UCSD-AML1 (cell line): Measurements from ENCODE around the gene MXRA7.
"Not testable (repeated sequence)": the region's sequence is repeated elsewhere in the genome, so short reads cannot be mapped to it uniquely, and the experiment has no call there.

Experiments
- DNase-seq: peaks from one replicate; lab custom pipeline; 2025; ENCODE audit not compliant: unreplicated experiment; lab: John Stamatoyannopoulos, UW

The MXRA7 gene, protein sequence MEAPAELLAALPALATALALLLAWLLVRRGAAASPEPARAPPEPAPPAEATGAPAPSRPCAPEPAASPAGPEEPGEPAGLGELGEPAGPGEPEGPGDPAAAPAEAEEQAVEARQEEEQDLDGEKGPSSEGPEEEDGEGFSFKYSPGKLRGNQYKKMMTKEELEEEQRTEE

DNA sequence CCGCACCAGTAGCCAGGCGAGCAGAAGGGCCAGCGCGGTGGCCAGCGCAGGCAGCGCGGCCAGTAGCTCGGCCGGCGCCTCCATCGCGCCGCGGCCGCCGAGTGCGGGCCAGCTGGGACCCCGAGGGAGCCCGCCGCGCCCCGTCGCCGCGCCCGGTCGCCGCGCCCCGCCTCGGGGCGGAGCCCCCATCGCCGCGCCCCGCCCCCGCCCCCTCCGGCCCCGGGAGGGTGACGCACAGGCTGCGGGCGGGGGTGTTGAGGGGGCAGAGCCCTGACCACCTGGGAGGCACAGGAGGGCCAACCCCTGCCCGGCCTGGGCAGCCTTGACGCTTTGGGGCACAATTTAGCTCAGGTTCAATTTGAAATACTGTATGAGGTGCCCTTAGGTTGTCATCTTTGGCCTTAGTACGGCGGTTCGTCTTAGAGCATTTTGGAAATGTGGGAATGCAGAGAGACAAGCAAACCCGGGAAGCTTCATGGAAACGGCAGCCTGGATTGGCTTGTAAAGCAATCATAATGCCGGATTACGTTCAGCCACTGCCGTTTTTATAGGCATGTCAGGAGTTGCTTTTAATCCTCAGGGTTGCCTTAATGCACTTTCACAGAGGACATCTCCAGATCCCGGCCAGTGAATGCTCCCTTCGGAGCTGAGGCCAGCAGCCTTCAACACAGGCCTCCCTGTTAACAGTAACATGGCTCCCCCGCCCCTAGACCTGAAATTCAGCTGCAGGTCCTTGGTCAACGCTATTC, at the start of gene MXRA7:
TSS of gene MXRA7 (minus strand) at position 103 of the 749 bp plus-strand sequence. CDS start at position 84, 19 bp downstream.
- peak; percentile 69 for DNase-seq

DNA sequence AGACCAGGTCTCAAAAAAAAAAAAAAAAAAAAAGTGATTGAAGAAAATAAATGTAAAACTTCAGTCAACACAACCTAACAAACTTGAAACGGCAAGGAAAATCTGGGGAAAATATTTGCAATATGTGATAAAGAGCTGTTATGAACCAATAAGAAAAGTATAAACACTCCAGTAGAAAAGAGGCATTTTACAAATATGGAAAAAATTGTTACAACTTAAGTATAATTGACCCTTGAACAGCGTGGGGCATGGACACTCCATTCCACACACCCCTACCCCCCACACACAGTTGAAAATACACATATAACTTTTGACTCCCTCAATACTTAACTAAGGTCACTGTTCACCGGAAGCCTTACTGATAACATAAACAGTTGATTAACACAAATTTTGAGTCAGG, 47.8 kb upstream of the MXRA7 start:
- DNase-seq, result no peak

DNA sequence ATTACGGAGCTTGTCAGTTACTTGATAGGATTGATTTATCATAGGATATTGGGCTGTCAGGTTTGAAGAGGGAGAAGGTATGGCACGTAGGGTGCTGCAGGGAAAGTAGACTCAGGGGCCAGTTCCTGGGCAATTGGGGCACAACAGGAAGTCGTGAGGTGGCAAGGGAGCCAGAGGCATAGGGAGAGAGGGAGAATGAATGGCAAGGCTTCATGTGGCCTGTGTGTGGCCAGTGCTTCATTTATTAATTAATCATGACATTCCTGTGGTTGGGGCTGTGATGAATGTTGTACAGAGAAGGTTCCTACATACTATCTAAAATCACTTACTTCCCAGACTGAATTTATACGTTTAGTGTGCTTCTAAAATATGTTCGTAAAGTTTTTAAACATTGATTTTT, 46.5 kb upstream of the MXRA7 start:
- no peak for DNase-seq

DNA sequence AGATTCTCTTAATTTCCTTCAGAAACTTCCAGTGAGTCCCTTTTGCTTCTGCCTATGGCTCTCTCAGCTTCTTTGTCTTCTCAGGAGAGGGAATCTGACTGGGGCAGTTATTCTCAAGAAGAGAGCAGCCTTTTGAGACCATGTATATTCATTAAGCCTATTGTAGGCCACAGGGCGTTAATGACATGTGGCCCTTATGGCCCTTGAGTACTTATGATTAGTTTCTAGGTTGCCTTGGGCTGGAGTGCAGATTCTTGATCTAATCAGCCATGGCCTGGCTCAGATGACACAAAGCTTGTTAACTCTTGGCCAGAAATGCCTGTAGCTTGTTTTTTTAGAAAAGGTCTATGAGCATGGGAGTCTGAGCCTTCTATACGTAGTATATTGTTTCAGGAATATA, 44.5 kb upstream of the MXRA7 start:
- no peak for DNase-seq

DNA sequence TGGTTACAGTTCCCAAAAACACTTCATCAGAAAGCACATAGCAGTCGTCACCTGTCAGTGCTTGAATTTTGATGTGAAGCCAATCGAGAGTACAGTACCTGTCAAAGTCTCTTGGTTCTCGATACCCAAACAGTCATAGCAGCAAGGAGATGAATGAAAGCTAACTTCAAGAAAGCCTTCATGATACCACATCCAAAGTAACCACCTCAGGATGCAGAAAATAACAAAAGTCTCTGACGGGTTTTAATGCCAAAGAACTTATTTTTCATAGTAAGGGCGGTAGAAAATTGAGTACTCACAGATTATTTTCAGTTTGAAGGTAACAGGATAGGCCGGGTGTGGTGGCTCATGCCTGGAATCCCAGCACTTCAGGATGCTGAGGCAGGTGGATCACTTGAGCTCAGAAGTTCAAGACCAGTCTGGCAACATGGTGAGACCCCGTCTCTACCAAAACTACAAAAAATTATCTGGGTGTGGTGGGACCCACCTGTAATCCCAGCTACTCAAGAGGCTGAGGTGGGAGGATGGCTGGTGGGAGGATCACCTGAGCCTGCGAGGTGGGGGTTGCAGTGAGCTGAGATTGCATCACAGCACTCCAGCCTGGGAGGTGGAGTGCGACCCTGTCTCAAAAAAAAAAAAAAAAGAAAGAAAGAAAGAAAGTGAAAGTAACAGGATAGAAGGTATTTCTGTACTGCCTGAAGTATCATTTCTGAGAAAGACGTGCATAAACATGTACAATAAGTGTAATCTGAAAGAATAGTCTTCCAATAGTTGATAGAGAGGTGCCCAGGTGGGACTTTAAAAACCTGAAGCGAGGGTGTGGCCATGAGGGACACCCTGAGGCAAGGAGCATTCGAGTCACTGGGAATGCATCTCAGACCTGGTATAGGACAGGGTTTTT, 42.5 kb upstream of the MXRA7 start:
- DNase-seq, result no peak

DNA sequence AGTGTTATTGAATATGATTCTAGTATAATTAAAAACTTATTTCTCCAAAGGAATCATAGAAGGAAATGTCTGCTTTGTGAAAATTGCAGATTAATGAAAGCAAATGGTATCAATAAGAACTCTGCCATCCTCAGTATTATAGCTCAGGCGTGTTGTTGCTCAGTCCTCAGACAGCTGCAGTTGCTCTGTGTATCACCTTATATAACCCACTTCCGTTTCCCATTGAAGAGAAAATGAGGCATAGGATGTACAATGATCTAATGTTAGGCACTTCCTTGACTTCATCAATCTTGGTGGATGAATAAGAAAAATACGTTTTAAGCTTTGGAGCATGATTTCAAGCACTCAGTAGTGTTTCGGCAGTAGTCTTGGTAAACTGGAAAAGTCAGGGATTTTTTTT, 41.2 kb upstream of the MXRA7 start:
- no peak for DNase-seq

DNA sequence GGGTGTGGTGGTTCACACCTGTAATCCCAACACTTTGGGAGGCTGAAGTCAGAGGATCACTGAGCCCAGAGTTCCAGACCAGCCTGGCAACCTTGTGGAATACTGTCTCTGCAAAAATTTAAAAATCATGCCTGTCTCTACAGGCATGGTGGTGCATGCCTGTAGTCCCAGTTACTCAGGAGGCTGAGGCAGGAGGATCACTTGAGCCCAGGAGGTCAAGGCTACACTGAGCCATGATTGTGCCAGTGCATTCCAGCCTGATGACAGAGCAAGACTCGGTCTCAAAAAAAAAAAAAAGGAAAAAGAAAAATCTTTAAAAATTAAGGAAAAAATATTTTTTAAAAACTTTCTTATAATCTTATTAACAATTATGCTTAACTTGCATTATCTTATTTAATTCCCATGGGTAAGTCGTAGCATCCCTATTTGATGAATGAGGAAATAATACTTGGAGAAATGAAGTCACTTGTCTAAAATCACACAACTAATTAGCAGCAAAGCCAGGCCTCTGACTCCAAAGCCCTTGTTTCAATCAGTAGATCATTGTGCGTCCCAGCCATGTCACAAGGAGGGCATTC, 40.7 kb upstream of the MXRA7 start:
- no peak for DNase-seq

DNA sequence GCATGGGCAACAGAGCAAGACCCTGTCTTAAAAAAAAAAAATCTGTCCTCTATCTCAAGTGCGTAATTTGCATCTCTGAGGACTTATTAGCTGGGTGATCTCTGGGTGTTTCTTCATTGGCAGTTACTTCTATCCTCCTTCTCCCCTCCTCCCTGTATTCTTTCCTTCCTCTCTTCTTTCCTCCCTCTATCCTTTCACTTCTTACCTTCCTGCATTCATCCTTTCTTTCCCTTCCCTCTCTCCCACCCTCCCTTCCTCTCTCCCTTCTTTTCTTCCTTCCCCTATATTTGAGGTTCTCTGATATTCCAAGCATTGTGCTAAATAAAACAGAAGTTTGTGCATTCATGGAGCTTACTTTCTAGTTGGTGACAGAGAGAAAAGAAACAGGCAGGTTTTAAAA, 37.9 kb upstream of the MXRA7 start:
- no peak for DNase-seq

DNA sequence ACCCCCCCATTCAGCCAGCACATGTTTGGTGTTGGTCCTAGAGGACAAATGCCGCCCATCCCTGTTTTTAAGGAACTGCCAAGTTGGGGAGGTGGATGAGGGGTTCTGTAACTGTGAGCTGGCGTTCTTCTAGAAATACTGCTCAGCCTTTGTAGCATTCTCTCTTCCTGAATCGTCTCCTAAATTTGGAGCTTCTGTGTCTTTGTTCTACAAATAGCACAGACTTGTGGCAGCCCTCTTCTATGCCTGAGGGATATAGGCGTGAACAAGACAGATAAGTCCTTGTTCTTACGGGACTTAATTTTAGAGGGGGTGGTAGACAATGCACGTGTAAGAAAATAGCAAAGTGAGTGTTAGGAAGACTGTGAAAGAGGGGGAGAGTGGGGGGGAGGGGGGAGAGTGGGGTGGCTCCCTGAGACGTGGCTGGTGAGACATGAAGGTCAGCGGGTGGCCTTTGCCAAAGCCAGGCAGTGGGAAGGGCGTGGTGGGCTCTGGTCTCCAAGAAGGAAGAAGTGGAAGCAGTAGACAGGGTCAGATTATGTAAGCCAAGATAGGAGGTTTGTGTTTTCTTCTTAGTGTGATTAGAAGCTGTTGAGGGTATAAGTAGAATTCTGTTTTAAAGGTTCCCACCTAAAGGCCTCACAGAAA, 37.1 kb upstream of the MXRA7 start:
- no peak for DNase-seq

DNA sequence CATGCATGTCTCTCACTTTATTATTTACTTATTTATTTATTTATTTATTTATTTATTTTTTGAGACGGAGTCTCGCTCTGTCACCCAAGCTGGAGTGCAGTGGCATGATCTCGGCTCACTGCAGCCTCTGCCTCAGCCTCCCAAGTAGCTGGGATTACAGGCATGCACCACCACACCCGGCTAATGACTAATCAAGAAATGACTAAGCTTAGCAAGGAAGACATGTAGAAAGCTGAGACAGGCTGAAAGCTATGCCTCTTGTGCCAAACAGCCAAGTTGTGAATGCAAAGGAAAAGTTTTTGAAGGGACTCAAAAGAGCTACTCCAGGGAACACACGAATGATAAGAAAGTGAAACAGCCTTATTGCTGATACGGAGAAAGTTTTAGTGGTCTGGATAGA, 35.0 kb upstream of the MXRA7 start:
- DNase-seq, result not testable (repeated sequence)

DNA sequence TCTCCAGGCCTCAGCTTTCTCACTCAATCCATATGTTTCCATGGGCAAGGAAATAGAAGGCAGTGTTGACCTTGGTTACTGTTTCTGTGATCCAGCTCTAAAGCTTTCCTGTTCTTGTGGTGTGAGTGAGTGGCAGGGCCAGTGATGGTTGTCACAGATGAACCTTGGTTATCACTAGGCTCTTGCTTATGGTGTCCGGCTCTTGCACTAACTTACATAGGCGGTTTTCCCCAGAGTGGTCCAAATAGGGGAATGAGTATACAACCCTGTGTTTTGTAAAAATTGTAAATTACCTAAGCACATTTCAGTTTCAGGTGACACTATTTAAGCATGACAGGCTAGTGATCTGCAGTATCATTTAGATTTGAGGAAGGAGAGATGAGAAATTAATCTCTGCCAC, 34.0 kb upstream of the MXRA7 start:
- DNase-seq, result no peak

DNA sequence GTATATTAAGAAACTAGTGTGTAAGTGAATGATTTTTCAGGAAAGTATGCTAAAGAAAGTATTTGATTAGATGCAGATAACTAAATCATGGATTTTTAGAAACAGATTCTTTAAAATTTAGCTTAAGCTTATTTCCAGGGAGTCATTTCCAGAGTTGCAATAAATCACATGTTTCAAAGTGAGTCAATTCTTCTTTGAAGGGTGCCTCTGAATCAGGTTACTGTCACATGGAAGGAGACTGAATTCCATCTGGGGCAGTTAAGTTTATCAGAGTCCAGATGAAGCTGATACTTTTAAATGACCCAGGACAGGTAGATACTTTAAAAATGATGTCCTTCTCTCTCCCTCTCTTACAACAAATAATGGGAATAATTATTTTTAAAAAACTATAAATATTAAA, 32.2 kb upstream of the MXRA7 start:
- DNase-seq, result no peak

DNA sequence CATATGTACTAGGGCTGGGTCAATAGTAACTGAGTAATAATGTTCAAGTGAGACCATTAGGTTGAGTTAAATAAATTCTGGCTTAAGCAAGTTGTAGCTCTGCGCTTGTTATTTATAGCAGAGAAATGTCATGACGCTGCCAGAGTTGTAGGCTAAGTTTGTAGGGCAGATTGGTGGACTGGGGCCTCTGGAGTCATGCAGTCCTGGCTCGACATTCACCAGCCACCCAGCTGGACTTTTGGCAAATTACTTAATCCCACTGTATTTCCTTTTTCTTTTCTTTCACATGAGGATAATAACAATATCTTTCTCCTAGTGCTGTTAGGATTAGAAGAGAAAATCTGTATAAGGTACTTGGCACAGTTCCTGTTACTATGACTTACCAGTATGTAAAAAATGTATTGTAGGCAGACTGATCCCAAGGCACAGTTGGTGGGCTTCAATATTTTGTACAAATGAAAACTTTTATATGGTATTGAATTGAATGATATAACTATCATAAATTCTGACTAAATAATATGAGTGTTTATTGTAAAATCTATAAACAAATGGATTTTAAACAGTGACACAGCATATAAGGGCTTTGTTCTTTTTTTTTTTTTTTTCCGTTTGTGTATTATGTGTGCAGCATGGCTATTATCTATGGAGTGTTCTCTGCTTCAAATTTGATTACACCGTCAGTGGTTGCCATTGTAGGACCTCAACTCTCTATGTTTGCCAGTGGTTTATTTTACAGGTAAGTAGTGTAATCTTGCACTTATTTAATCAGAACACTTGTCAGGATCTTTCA, 29.8 kb upstream of the MXRA7 start:
- DNase-seq, result no peak

DNA sequence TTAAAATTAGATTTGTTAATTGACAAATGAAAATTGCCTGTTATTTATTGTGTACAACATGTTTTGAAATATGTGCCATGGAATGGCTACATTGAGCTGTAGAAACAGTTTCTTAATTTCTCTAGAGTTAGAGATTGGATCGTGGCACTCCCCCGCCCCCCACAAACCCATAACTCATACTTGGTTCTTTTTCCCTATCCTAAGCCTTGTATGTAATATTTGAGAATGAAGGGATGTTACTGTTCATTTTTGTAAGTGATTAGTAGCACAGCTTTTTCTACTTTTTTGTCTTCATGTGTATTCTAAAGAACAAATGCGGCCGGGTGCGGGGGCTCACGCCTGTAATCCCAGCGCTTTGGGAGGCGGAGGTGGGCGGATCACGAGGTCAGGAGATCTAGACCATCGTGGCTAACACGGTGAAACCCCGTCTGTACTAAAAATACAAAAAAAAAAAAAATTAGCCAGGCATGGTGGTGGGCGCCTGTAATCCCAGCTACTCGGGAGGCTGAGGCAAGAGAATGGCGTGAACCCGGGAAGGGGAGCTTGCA, 28.9 kb upstream of the MXRA7 start:
- DNase-seq, result not testable (repeated sequence)

DNA sequence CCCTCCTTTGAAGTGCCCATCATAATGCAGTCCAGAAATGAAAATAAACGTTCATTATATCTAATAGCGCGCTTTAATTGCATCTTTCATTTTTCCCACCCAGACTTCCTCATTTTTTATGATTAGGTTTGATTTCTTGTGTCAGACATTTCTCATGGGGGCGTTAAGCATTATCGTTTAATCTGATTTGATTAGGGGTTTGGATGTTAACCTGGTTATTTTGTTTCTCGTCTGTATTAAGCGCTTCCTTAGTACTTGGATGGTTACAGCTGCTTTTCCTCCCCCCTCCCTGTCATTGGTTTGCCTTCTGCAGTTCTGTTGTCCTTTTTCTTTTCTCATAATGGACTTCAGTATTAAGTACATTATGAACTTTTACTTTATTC, 27.7 kb upstream of the MXRA7 start:
- DNase-seq, result no peak

DNA sequence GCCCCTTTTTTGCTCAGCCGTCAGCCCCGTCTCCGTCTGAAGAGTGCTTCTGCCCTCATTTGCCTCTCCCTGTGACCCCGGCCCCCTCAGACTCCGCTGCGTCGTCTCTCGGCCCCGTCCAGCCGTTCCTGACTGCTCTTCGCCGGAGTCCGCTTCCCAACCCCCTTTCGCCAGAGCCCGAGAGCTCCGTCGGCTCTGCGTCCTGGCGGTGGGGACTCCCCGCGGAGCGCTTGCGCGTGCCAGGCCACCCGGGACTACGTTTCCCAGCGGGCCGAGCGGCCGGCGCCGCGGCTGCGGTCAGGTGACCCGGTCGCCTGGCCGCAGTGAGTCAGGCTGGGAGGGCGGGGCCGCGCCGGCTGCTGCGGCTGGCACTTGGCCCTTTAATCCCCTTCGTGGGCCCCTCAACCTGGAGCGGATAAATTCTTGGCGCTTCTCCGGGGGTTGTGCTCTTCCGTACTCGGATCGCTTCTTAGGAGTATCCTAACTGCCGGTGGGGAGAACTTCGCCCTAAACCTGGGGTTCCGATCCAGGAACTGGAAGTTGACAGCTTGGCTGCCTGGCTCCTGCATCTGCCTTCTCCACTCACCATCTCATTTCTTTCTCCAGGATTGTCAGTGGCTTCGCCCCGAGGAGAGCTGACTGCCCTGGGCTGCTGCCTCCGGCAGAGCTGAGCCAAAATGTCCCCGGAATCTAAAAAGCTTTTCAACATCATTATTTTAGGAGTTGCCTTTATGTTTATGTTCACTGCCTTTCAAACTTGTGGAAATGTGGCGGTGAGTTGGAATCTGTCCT, 27.1 kb upstream of the MXRA7 start, which contains the start of gene MFSD11:
TSS of gene MFSD11 (plus strand) at position 444 of the 792 bp plus-strand sequence. CDS start at position 678, 234 bp downstream.
- peak; percentile 95 for DNase-seq

DNA sequence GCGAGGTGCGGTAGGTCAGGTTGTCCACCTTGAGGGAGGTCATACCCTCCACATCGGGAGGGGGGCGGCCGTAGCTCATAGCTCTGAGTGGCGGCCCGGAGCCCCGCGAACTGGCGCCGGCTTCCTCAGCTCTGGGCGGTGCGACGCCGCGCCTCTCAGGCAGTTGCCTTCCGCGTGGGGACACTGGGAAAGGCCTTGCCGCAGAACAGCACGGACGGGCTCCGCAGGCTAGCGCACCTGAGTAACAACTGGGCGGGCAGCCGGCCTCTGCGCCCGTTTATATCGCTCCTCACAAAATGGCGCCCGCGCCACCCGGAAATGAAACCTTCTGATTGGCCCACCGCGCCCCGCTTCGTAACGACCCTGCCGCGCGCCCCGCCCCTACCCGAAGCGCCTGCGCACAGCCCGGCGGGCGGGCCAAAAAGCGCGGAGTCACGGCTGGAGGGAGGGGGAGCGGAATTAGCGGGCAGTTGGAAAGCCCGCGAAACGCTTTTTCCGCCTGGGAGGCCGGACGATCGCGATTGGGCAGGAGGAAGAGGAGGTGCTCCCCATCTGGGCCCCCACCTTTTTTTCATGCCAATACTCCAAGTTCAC, 26.4 kb upstream of the MXRA7 start, which contains the start of gene SRSF2:
TSS of gene SRSF2 (minus strand) at position 250 of the 594 bp plus-strand sequence. CDS start at position 79, 171 bp downstream.
- DNase-seq, result peak; percentile 100

DNA sequence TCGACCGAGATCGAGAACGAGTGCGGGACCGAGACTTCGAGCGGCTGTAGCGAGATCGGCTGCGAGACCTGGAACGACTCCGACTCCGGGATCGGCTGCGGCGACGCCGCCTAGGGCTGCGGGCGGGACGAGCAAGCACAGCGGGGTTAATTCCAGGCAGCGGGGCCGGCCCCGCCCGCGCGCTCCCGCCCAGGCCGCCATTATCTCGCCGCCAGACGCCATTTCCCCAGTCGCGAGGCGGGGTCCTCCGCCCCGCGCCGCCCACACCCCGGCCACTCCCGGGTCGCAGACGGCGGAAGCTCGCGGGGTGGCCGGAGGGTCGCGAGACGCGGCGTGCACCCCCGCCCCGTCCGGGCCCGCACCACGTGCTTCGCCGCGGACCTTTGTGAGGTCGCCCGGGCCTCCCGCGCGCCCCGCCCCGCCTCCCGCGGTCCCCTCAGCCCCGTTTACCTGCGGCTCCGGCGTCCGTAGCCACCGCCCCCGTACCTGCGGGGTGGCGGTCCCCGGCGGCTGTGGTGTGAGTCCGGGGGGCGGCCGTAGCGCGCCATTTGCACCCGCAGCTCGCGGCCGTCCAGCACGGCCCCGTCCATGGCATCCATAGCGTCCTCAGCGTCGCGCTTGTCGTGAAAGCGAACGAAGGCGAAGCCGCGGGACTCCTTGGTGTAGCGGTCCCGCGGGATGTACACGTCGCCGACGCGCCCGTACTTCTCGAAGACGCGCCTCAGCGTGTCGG, 25.8 kb upstream of the MXRA7 start:
- peak; percentile 74 for DNase-seq
